H1 (cell line): ENCODE results near the gene DUOXA1. TPM values are rescaled to one million over a fixed set of nuclear protein-coding genes. Genes with fewer than 3 reads are reported as not detected.

Experiments used
- CTCF ChIA-PET: fragments of 300-600 bp; sonication (Branson Sonifier 250); formaldehyde crosslinking; loops from one replicate; lab custom pipeline; 2021; ENCODE audit not compliant: partially characterized antibody; lab: Charles Lee
- POLR2A ChIA-PET: fragments of 300-600 bp; sonication (Branson Sonifier 250); formaldehyde crosslinking; loops from one replicate; lab custom pipeline; 2021; ENCODE audit warnings: inconsistent platforms; ENCODE audit not compliant: partially characterized antibody; lab: Charles Lee
- DNase-seq, 2 experiments: peaks; one replicate each; pipeline versions ENCODE4 v3.0.0 to v3.0.0-alpha.2; 2010 to 2022; ENCODE audit warnings: low spot score in 2 of 2, low read depth in 1 of 2, mixed read lengths in 1 of 2
- FAIRE-seq: peaks from 2 replicates; lab custom pipeline; 2011; peaks lifted over from hg19 to GRCh38; lab: Jason Lieb, UNC
- H2AFZ ChIP-seq: 2 replicates; pipeline ENCODE4 v1.8.1; 2012; ENCODE audit warnings: low read length, inconsistent platforms
- H2AK5ac ChIP-seq: 2 replicates; pipeline ENCODE4 v1.6.1; 2013; ENCODE audit warnings: low read depth, low read length
- H2BK120ac ChIP-seq: replicated peaks from 2 replicates; pipeline ENCODE3; 2013; ENCODE audit warnings: low read depth, low read length, inconsistent platforms
- H2BK12ac ChIP-seq: 2 replicates; pipeline ENCODE4 v1.6.1; 2013; ENCODE audit warnings: low read depth, low read length
- H2BK15ac ChIP-seq: 2 replicates; pipeline ENCODE4 v1.6.1; 2013; ENCODE audit warnings: low read length
- H2BK20ac ChIP-seq: 2 replicates; pipeline ENCODE4 v1.6.1; 2013; ENCODE audit warnings: low read length
- H2BK5ac ChIP-seq: 2 replicates; pipeline ENCODE4 v1.6.1; 2013; ENCODE audit warnings: low read depth, low read length
- H3K14ac ChIP-seq: 2 replicates; pipeline ENCODE4 v1.6.1; 2013; ENCODE audit warnings: inconsistent platforms; ENCODE audit not compliant: insufficient read length
- H3K18ac ChIP-seq: 2 replicates; pipeline ENCODE4 v1.6.1; 2013; ENCODE audit warnings: low read length; ENCODE audit errors: extremely low read depth
- H3K23ac ChIP-seq: 2 replicates; pipeline ENCODE4 v1.6.1; 2013; ENCODE audit warnings: inconsistent platforms; ENCODE audit not compliant: insufficient read length
- H3K23me2 ChIP-seq: 2 replicates; pipeline ENCODE4 v1.6.1; 2013; ENCODE audit warnings: low read depth, low read length
- H3K27ac ChIP-seq: 2 replicates; pipeline ENCODE4 v1.6.1; 2011; ENCODE audit warnings: low read depth, low read length, inconsistent platforms
- H3K27me3 ChIP-seq, 4 experiments: replicated peaks in 1 of 4; 1 replicate in 1 of 4; 2 replicates in 3 of 4; pipeline versions ENCODE4 v1.6.1 to v1.8.1; 2011 to 2013; ENCODE audit warnings: low read length in 3 of 4, mild to moderate bottlenecking in 3 of 4, inconsistent platforms in 2 of 4, mixed read lengths in 2 of 4, moderate library complexity in 1 of 4; ENCODE audit not compliant: control insufficient read depth in 3 of 4, insufficient read depth in 3 of 4; ENCODE audit errors: extremely low read depth in 1 of 4
- H3K36me3 ChIP-seq, 4 experiments: 2 replicates each; pipeline versions ENCODE4 v1.6.1 to v1.8.1; 2011 to 2013; ENCODE audit warnings: mild to moderate bottlenecking in 4 of 4, low read length in 3 of 4, moderate library complexity in 2 of 4, control low read depth in 1 of 4, inconsistent platforms in 1 of 4; ENCODE audit not compliant: insufficient read depth in 4 of 4, control insufficient read depth in 2 of 4
- H3K4ac ChIP-seq: replicated peaks from 2 replicates; pipeline ENCODE3; 2013; ENCODE audit warnings: low read length, low read depth, mixed read lengths, inconsistent platforms; ENCODE audit not compliant: insufficient read length
- H3K4me1 ChIP-seq, 4 experiments: replicated peaks in 1 of 4; 1 replicate in 1 of 4; 2 replicates in 3 of 4; pipeline versions ENCODE4 v1.6.1 to v1.8.1; 2011 to 2013; ENCODE audit warnings: low read length in 3 of 4, inconsistent platforms in 2 of 4, mixed read lengths in 1 of 4; ENCODE audit not compliant: insufficient read depth in 4 of 4, control insufficient read depth in 3 of 4
- H3K4me2 ChIP-seq, 2 experiments: 2 replicates each; pipeline versions ENCODE4 v1.6.1 to v1.8.1; 2011 to 2013; ENCODE audit warnings: low read depth in 2 of 2, low read length in 2 of 2, control low read depth in 1 of 2, inconsistent platforms in 1 of 2, mild to moderate bottlenecking in 1 of 2; ENCODE audit not compliant: insufficient read depth in 1 of 2
- H3K4me3 ChIP-seq, 4 experiments: fragments of 200-600, 300-600 bp in 1 of 4; sonication (generic), shearing (Covaris generic), sonication (Bioruptor Twin) in 1 of 4; 2 replicates each; pipeline versions ENCODE4 v1.5.1 to v1.8.1; 2011 to 2016; ENCODE audit warnings: low read length in 4 of 4, low read depth in 3 of 4, control low read depth in 2 of 4, inconsistent platforms in 2 of 4, mild to moderate bottlenecking in 2 of 4, mixed read lengths in 1 of 4, moderate library complexity in 1 of 4; ENCODE audit not compliant: insufficient read depth in 2 of 4; ENCODE audit errors: extremely low read depth in 1 of 4
- H3K56ac ChIP-seq: replicated peaks from 2 replicates; pipeline ENCODE3; 2013; ENCODE audit warnings: low read depth, mild to moderate bottlenecking, mixed read lengths, low read length, inconsistent platforms; ENCODE audit not compliant: insufficient read length
- H3K79me1 ChIP-seq: 2 replicates; pipeline ENCODE4 v1.6.1; 2013; ENCODE audit warnings: low read depth, low read length, control low read depth
- H3K79me2 ChIP-seq, 2 experiments: 2 replicates each; pipeline versions ENCODE4 v1.6.1 to v1.8.1; 2012 to 2013; ENCODE audit warnings: low read length in 2 of 2, mild to moderate bottlenecking in 2 of 2, inconsistent platforms in 1 of 2; ENCODE audit not compliant: insufficient read depth in 2 of 2, control insufficient read depth in 1 of 2
- H3K9ac ChIP-seq, 4 experiments: replicated peaks in 1 of 4; 1 replicate in 1 of 4; 2 replicates in 3 of 4; pipeline versions ENCODE4 v1.6.1 to v1.8.1; 2011 to 2013; ENCODE audit warnings: low read depth in 3 of 4, low read length in 3 of 4, control low read depth in 2 of 4, mild to moderate bottlenecking in 2 of 4, moderate library complexity in 2 of 4, inconsistent platforms in 1 of 4; ENCODE audit errors: extremely low read depth in 1 of 4
- H3K9me3 ChIP-seq, 2 experiments: 2 replicates each; pipeline versions ENCODE4 v1.6.1 to v1.8.1; 2012 to 2013; ENCODE audit warnings: mild to moderate bottlenecking in 2 of 2, moderate library complexity in 2 of 2, control low read depth in 1 of 2, inconsistent platforms in 1 of 2, low read depth in 1 of 2, low read length in 1 of 2, mixed read lengths in 1 of 2; ENCODE audit not compliant: insufficient read depth in 2 of 2
- H4K20me1 ChIP-seq, 2 experiments: replicated peaks in 1 of 2; 2 replicates each; pipeline versions ENCODE3 to v1.8.1; 2011 to 2013; ENCODE audit warnings: inconsistent platforms in 2 of 2, low read length in 2 of 2, mild to moderate bottlenecking in 1 of 2; ENCODE audit not compliant: insufficient read depth in 2 of 2, control insufficient read depth in 1 of 2
- H4K5ac ChIP-seq: 2 replicates; pipeline ENCODE4 v1.6.1; 2013; ENCODE audit warnings: low read length, low read depth, mixed read lengths, inconsistent platforms; ENCODE audit not compliant: insufficient read length
- H4K8ac ChIP-seq: 2 replicates; pipeline ENCODE4 v1.8.0; 2013; ENCODE audit warnings: mild to moderate bottlenecking, moderate library complexity, low read length, inconsistent platforms; ENCODE audit not compliant: insufficient read depth; ENCODE audit errors: extremely low read depth
- H4K91ac ChIP-seq: replicated peaks from 2 replicates; pipeline ENCODE3; 2013; ENCODE audit warnings: low read length, mixed read lengths, inconsistent platforms; ENCODE audit not compliant: insufficient read length
- CHD1 ChIP-seq: IDR thresholded peaks from 2 replicates; pipeline ENCODE4 v1.6.1; 2012; ENCODE audit warnings: low read depth, low read length, improper control_type of control experiment
- EZH2 ChIP-seq: fragments of 200-600 bp; sonication (generic); IDR thresholded peaks from 2 replicates; pipeline ENCODE4 v1.7.1; 2012; ENCODE audit warnings: low read depth, mild to moderate bottlenecking, moderate library complexity, low read length, inconsistent platforms; ENCODE audit not compliant: severe bottlenecking
- HDAC2 ChIP-seq, 2 experiments: fragments of 300-600 bp in 1 of 2; sonication (generic) in 1 of 2; IDR thresholded peaks; 2 replicates each; pipeline ENCODE4 v1.6.1; 2011 to 2012; ENCODE audit warnings: low read depth in 2 of 2, low read length in 2 of 2, mild to moderate bottlenecking in 2 of 2, moderate library complexity in 2 of 2, borderline replicate concordance in 1 of 2, inconsistent platforms in 1 of 2
- KDM1A ChIP-seq: fragments of 200-600, 300-600 bp; sonication (generic); IDR thresholded peaks from 2 replicates; pipeline ENCODE4 v1.7.1; 2016; ENCODE audit warnings: mild to moderate bottlenecking, low read length, borderline replicate concordance
- SIX5 ChIP-seq: IDR thresholded peaks from 2 replicates; pipeline ENCODE4 v1.6.1; 2011; ENCODE audit warnings: mild to moderate bottlenecking, low read depth, low read length
- TBP ChIP-seq: IDR thresholded peaks from 2 replicates; pipeline ENCODE4 v1.6.1; 2011; ENCODE audit warnings: low read depth, low read length, improper control_type of control experiment
- WGBS, 2 experiments: shearing (Covaris generic) in 1 of 2; methylation state at CpG; one replicate each; pipeline versions ENCODE4 v1.1.6 to v1.1.7; 2013 to 2015; ENCODE audit warnings: low lambda C conversion rate in 2 of 2, mixed read lengths in 2 of 2, inconsistent platforms in 1 of 2, low coverage in 1 of 2, missing lambda C conversion rate in 1 of 2; ENCODE audit not compliant: insufficient replicate concordance in 2 of 2, insufficient coverage in 1 of 2, insufficient read length in 1 of 2; ENCODE audit errors: extremely low coverage in 1 of 2, missing lambda C conversion rate in 1 of 2; 5-methylcytosine and 5-hydroxymethylcytosine counted together
- polyA plus RNA-seq, 7 experiments: library from polyadenylated mRNA; depleted of rRNA in 3 of 7; stranded (reverse) in 5 of 7; unstranded in 2 of 7; fragments of >200 nt in 5 of 7; fragments of 200-250 nt in 2 of 7; gene quantifications; 1 replicate in 5 of 7; 2 replicates in 1 of 7; 4 replicates in 1 of 7; pipeline versions ENCODE4 v1.2.1 to v1.2.3, GENCODE V29; 2011 to 2013; ENCODE audit warnings: missing spikeins in 2 of 7, mixed read lengths in 2 of 7
- total RNA-seq: library from RNA; stranded (reverse); fragmentation: NEBNext Ultra II Directional; extraction: Animal tissue kit (Norgen Biotek cat#: 25700); gene quantifications from 2 replicates; pipeline ENCODE4 v1.2.1, GENCODE V29; 2021
- TF ChIP-seq, protein P1 (sequence below): IDR thresholded peaks from 2 replicates; pipeline ENCODE4 v1.6.1; 2012; ENCODE audit warnings: low read length, inconsistent platforms

The DUOXA1 gene
- total and polyA plus RNA-seq, 2 of the 8 experiments (the other 6 are each of a cell fraction or from before 2014, with no cell fraction given): 0.18 TPM; not detected in 1

DNA sequence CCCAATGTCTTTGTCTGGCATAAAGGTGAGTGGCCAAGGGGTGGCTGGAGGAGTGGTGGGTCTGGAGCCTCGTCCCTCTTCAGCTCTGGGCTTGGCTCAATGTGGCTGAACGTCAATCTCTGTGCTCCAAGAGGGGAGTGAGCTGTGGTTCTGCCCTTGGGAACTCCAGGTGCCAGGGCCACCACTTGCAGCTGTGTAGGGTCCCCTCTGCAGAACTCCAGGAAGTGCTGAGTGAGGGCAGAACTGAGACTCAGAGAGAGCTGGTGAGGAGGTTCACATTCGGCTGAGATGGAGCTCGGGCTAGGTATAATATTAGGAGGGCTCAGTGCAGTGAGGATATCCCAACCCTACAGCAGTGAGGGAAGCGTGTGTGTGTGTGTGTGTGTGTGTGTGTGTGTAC lies 11.7 kb upstream of the DUOXA1 start:
- Histone ChIP-seq H2BK120ac (no peak overlapping the region), H2AK5ac (no peak overlapping the region), H2AFZ (no peak overlapping the region), H3K23me2 (no peaks in the 10 kb centered on the region), H3K4me2 (no peak overlapping the region), H3K9me3 (no peaks in the 10 kb centered on the region), H2BK20ac (no peak overlapping the region), H3K23ac (no peak overlapping the region), H3K4ac (no peak overlapping the region), H3K14ac (no peak overlapping the region), H2BK12ac (no peak overlapping the region), H3K79me1 (no peaks in the 10 kb centered on the region; the same call in 1 of the 2 replicates), H3K56ac (no peak overlapping the region), H3K9ac (no peak overlapping the region), H4K5ac (no peak overlapping the region), H2BK15ac (no peak overlapping the region), H3K79me2 (no peaks in the 10 kb centered on the region), H3K27me3 (peaks cover under 1 to 14% (median 6%) of the 10 kb centered on the region in 4 experiments), H2BK5ac (no peak overlapping the region), H3K27ac (no peak overlapping the region), H4K20me1 (no peaks in the 10 kb centered on the region), H3K18ac (no peak overlapping the region), H4K8ac (no peak overlapping the region), H4K91ac (no peak overlapping the region), H3K4me3 (no peak overlapping the region), H3K4me1 (no peaks in the 10 kb centered on the region; a peak in 1 of 7 replicates), H3K36me3 (no peaks in the 10 kb centered on the region)
- ChIA-PET CTCF (interaction anchor here (0.7 to 10.1 kb wide), 9 partner anchors 8 to 251 kb away, joined by 3 to 57 read pairs (median 5); no protein-coding TSS in a partner anchor), POLR2A (interaction anchor here (0.7 kb wide), 1 partner anchor 45 kb away, joined by 3 read pairs; no protein-coding TSS in a partner anchor)
- no peak for DNase-seq
- TF ChIP-seq CHD1 (no peak), HDAC2 (IDR thresholded peaks at IDR 0.05; ENCODE audit: borderline replicate concordance in 1 of 2, low read depth in 2 of 2, low read length in 2 of 2) (no peak), EZH2 (no peak), KDM1A (no peak), TBP (no peak), SIX5 (no peak)
- TF ChIP-seq, protein P1, sequence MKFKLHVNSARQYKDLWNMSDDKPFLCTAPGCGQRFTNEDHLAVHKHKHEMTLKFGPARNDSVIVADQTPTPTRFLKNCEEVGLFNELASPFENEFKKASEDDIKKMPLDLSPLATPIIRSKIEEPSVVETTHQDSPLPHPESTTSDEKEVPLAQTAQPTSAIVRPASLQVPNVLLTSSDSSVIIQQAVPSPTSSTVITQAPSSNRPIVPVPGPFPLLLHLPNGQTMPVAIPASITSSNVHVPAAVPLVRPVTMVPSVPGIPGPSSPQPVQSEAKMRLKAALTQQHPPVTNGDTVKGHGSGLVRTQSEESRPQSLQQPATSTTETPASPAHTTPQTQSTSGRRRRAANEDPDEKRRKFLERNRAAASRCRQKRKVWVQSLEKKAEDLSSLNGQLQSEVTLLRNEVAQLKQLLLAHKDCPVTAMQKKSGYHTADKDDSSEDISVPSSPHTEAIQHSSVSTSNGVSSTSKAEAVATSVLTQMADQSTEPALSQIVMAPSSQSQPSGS: no peak
- WGBS, 2 experiments: 75% methylated on average over 4 of the region's 5 CpGs; no CpG with 5 or more reads in 1 of the 2 experiments
- FAIRE-seq: no peak
